VCaP (cell line): Measurements from ENCODE around the gene ADPRS.

Experiments used
- H3K27ac ChIP-seq: fragments of 450-650 bp; 2 replicates; pipeline ENCODE4 v1.5.1; 2017
- CTCF ChIP-seq: fragments of 450-650 bp; conservative IDR thresholded peaks from 2 replicates; pipeline ENCODE4 v1.5.1; 2017; ENCODE audit warnings: mild to moderate bottlenecking, moderate library complexity

Gene ADPRS

GRCh38 chr1:36135330-36135667 lies 46.6 kb downstream of the ADPRS start:
- no peak overlapping the region for H3K27ac ChIP-seq
- TF ChIP-seq CTCF, result no peak

- no peak overlapping the region for H3K27ac ChIP-seq
- TF ChIP-seq CTCF, result no peak
Measured at GRCh38 chr1:36135796-36136195, 47.1 kb downstream of the ADPRS start.

- H3K27ac ChIP-seq, result no peak overlapping the region
- no peak for TF ChIP-seq CTCF
Measured at GRCh38 chr1:36136535-36136934, 47.8 kb downstream of the ADPRS start.

GRCh38 chr1:36137226-36137625 lies 48.5 kb downstream of the ADPRS start:
- no peak for TF ChIP-seq CTCF
- no peak overlapping the region for H3K27ac ChIP-seq

- no peak overlapping the region for H3K27ac ChIP-seq
- TF ChIP-seq CTCF, result no peak
Measured at GRCh38 chr1:36137776-36138175, 49.1 kb downstream of the ADPRS start.

- no peak for TF ChIP-seq CTCF
Measured at GRCh38 chr1:36139521-36139920, 50.8 kb downstream of the ADPRS start.

GRCh38 chr1:36142121-36142520 lies 53.4 kb downstream of the ADPRS start:
- no peak for TF ChIP-seq CTCF

More at GRCh38 chr1:36139521-36139920, 50.8 kb downstream of the ADPRS start:
- no peak overlapping the region for H3K27ac ChIP-seq

GRCh38 chr1:36143424-36143823 lies 54.7 kb downstream of the ADPRS start:
- no peak overlapping the region for H3K27ac ChIP-seq

More at GRCh38 chr1:36142121-36142520, 53.4 kb downstream of the ADPRS start:
- no peak overlapping the region for H3K27ac ChIP-seq

More at GRCh38 chr1:36143424-36143823, 54.7 kb downstream of the ADPRS start:
- TF ChIP-seq CTCF, result no peak
